NCI-H524 (cell line): Measurements from ENCODE around the gene GALP.
"Not testable (repeated sequence)": the region's sequence is repeated elsewhere in the genome, so short reads cannot be mapped to it uniquely, and the experiment has no call there.

Experiments used
- DNase-seq, 2 experiments: peaks; one replicate each; lab custom pipeline; 2025; lab: John Stamatoyannopoulos, UW

GALP gene

GRCh38 chr19:56148096-56148495 lies 27.7 kb upstream of the GALP start:
- DNase-seq, result no peak

DNA sequence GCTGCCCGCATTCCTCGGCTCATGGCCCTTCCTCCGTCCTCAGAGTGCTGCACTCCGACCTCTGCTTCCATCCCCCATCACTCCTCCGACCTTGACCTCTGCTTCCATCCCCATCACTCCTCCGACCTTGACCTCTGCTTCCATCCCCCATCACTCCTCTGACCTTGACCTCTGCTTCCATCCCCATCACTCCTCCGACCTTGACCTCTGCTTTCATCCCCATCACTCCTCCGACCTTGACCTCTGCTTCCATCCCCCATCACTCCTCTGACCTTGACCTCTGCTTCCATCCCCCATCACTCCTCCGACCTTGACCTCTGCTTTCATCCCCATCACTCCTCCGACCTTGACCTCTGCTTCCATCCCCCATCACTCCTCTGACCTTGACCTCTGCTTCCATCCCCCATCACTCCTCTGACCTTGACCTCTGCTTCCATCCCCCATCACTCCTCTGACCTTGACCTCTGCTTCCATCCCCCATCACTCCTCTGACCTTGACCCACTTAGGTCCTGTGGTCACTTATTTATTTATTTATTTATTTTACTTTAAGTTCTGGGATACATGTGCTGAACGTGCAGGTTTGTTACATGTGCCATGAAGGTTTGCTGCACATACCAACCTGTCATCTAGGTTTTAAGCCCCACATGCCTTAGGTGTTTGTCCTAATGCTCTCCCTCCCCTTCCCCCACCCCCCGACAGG lies 26.7 kb upstream of the GALP start:
- DNase-seq, result not testable (repeated sequence)

DNA sequence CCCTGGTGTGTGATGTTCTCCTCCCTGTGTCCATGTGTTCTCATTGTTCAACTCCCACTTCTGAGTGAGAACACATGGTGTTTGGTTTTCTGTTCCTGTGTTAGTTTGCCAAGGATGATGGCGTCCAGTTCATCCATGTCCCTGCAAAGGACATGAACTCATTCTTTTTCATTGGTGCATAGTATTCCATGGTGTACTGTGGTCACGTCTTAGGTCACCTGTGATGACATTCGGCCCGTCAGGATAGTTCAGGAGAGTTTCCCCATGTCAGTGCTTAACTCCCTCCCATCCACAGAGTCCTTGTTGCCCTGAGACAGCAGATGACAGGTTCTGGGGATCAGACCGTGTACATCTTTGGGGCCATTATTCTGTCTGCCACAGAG lies 26.2 kb upstream of the GALP start:
- no peak for DNase-seq

DNA sequence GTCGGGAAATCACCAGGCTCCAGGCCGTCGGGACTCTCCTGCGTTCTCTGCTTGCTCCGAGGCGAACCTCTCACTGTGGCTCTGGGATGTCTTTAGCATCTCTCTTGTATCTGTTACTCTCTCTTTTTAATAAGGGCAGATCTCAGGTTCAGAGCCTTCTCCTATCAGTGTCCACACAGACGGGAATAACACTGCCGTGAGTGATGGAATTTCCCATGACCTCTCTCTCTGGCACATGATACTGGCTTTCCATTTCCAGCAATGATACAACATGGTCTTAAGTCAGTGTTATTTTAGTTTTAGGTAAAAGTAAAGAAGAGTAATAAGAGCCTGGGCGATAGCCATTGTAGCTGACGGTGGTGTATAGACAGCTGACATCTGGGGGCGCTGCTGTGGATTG lies 25.4 kb upstream of the GALP start:
- DNase-seq, result no peak

GRCh38 chr19:56152644-56153043 lies 23.2 kb upstream of the GALP start:
- DNase-seq, result no peak

GRCh38 chr19:56153507-56153906 lies 22.3 kb upstream of the GALP start:
- DNase-seq, result no peak

- DNase-seq, result no peak
Observed at GRCh38 chr19:56155124-56155687, 20.6 kb upstream of the GALP start.

DNA sequence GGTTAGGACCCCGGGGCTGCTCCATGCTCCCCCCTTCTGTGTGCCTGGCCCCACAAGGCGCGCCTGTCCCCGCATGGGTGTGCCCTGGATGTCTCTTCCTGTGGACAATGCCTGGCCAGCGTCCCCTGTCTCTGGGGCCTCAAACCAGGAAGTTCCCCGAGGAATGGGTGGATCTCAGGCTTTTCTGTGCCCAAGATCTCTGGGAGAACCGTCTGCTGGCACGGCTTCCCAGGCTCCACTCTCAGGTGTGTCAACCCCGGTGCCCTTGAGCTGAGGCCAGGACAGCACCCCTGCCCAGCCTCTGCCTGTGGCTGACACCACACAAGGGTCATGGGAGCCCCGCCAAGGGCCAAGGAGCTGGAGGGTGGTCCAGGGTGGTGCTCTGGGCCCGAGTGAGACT lies 19.0 kb upstream of the GALP start:
- no peak for DNase-seq

DNA sequence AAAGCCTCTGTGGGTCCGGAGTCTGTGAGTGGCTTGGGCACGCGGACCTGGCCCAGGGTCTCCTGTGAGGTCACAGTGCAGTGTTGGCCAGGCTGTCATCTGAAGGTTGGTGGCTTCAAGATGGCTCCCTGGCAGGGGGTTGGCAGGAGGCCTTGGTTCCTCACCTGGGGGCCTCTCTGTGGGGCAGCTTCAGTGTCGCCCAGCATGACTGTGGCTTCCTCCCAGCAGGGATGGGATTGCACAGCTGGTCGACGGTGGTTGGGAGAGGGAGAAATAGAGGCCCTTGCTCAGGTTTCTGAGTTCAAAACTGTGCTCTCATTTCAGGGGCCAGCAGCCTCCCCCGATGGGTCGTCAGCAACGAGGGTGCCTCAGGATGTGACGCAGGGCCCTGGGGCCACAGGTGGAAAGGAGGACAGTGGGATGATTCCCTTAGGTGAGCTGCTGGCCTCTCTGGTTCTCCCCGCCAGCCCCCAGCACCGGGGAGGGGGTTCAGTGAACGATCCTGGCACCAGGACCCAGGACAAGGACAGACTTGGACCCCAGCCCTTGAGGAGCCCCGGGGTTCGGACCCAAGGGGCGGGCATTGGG lies 17.5 kb upstream of the GALP start:
- no peak for DNase-seq

DNA sequence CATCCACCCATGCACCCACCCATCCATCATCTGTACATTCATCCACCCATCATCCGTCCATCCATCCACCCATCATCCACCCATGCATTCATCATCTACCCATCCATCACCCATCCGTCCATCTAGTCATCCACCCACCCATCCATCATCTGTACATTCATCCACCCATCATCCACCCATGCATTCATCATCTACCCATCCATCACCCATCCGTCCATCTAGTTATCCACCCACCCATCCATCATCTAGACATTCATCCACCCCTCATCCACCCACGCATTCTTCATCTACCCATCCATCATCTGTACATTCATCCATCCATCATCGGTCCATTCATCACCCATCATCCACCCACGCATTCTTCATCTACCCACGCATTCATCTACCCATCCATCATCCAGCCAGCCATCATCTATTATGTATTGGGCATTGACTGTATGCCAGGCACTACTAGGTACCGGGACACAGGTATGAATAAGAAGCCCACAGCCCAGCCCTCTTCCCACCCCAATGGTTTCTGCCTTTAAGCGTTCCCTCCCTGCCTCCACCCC lies 16.7 kb upstream of the GALP start:
- no peak for DNase-seq

DNA sequence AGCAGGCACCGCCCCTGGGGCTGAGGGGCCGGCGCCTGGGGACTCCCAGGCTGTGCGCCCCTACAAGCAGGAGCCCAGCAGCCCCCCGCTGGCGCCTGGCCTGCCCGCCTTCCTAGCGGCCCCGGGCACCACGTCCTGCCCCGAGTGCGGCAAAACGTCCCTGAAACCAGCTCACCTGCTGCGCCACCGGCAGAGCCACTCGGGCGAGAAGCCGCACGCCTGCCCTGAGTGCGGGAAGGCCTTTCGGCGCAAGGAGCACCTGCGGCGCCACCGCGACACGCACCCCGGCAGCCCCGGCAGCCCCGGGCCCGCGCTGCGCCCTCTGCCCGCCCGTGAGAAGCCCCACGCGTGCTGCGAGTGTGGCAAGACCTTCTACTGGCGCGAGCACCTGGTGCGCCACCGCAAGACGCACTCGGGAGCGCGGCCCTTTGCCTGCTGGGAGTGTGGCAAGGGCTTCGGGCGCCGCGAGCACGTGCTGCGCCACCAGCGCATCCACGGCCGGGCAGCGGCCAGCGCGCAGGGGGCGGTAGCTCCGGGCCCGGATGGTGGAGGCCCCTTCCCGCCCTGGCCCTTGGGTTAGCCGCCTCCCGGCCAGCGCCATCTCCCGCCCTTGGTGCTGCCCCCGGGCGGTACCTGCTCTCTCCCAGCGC lies 16.1 kb upstream of the GALP start:
- no peak for DNase-seq

DNA sequence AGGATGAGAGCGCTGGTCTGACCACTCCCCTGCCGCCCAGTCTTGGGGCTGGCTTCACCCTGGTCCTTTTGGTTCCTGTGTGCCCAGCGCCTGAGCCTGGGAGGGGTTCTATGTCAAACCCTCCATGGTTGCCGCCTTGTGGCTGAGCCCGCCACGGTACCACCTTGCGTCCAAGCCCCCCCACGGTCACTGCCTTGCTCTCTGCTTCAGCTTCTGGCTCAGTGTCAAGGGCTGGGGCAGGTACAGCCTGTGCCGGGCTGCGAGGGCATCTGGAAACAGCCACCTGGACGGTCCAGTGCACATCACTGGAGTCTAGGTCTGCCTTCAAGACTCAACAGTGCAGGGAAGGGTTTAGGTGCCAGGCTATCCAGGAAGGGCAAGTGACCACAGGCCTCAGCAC lies 14.3 kb upstream of the GALP start:
- no peak for DNase-seq

DNA sequence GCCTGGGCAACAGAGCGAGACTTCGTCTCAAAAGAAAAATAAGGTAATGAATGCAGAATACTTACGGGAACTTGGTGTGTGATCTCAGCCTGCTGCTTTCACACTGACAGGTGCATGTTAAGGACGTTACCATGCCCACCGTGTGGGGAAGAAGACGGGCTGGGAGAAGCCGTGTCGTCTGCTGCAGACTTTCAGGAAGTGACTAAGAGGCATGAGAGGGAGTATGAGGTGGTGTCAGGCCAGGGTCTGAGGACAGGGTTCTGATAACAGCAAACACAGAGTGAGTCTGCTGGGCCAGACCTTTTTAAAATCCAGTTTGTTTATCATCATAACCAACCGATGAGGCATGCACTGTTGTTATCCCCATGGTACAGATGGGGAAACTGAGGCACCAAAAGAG lies 13.6 kb upstream of the GALP start:
- DNase-seq, result no peak

- DNase-seq, result no peak
Observed at GRCh38 chr19:56163097-56163496, 12.7 kb upstream of the GALP start.

GRCh38 chr19:56167064-56167578 lies 8.7 kb upstream of the GALP start:
- no peak for DNase-seq

DNA sequence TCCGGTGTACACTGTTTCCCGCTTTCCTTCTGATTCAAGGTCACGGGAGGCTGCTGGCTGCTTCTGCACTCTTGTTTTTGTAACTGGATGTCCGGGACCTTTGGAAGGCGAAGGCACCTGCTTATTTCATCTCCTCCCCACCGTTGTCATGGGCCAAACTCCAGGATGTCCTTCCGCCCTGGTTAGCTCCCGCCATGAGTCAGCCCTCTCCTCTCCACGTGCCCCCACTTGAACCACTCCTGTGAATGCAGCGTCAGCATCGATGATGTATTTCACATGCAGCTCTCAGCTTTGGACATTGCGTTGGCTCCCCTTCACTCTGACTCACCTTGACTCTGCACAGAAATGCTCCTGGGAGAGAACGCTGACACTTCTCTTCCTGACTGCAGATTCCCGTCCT lies 5.5 kb upstream of the GALP start:
- DNase-seq, result no peak

DNA sequence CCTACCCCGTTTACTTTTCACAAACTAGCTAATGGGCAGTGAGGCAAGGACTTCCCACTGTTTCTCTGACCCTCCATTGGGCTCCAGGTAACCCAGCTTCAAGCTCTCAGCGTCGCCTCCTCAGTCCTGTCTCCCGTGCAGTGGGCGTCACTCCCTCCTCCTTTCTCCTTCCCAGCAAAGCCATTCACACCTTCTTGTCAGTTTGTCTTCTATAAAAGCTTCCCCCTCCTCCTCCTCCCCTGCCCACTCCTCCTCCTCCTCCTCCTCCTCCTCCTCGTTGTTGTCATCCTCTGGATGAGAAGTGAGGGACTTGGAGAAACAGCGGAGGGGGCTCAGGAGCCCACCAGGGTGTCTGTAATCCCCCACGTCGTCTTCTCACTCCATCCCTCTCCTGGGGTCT lies 1.7 kb upstream of the GALP start:
- no peak for DNase-seq

DNA sequence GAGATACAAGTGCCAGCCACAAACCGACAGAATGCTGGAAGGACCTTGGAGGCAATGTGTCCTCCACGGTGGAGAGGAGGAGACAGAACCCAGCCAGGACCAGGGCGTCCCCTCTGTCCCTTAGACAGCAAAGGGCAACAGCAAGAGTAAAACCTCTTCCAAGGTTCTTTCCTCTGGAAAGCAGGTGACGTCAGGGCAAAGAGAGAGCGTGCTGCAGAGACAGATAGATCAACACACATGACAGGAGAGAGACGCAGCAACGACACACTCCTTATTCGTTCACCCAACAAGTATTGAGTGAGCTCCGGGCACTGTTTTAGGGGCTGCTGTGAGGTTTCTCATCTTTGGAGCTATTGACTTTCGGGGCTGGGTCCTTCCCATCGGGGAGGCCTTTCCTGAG lies 1.3 kb upstream of the GALP start:
- no peak for DNase-seq

DNA sequence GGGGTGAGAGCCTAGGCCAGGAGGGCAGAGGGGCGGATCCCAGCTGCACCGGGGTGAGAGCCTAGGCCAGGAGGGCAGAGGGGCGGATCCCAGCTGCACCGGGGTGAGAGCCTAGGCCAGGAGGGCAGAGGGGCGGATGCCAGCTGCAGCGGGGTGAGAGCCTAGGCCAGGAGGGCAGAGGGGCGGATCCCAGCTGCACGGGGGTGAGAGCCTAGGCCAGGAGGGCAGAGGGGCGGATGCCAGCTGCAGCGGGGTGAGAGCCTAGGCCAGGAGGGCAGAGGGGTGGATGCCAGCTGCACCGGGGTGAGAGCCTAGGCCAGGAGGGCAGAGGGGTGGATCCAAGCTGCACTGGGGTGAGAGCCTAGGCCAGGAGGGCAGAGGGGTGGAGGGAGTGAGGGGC lies 502 bp downstream of the GALP start:
- not testable (repeated sequence) for DNase-seq

- no peak for DNase-seq
Observed at GRCh38 chr19:56176881-56177280, 1.1 kb downstream of the GALP start.

- no peak for DNase-seq
Observed at GRCh38 chr19:56177564-56178243, 1.9 kb downstream of the GALP start.

DNA sequence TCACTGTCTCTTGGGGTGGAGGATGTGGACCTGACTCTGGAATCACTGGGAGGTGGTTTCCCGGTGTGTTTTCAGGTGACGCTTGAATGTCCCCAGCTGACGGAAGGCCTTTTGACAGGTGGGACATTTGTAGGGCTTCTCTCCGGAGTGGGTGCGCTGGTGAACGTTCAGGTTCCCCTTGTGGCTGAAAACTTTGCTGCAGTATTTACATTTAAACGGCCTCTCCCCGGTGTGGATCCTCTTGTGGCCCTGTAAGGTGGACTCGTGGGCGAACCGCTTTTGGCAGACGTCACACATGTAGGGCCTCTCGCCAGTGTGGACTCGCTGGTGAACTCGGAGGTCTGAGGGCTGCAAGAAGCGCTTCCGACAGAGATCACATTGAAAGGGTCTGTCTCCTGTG lies 14.0 kb downstream of the GALP start:
- no peak for DNase-seq
